ENCODE data around the gene CCDC148.

DNA sequence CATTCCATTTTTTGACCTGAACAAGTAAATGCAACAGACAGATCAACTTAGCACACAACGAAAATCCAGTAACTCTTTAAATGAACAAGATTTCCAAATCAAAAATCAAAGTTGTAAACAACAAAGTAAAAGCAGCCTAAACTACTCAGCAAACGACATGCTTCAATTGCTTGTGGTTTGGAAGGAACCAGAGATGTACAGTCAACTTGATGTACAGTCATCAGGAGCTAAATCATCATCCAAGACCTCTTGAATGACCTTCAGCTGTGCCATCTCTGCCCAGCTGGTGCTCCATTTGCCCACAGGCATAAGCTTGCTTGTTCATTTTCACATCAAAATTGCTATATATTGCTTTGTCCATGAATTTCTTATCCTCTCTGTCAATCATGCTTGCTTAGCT lies 245.1 kb downstream of the CCDC148 start:
- TF ChIP-seq, protein P1, sequence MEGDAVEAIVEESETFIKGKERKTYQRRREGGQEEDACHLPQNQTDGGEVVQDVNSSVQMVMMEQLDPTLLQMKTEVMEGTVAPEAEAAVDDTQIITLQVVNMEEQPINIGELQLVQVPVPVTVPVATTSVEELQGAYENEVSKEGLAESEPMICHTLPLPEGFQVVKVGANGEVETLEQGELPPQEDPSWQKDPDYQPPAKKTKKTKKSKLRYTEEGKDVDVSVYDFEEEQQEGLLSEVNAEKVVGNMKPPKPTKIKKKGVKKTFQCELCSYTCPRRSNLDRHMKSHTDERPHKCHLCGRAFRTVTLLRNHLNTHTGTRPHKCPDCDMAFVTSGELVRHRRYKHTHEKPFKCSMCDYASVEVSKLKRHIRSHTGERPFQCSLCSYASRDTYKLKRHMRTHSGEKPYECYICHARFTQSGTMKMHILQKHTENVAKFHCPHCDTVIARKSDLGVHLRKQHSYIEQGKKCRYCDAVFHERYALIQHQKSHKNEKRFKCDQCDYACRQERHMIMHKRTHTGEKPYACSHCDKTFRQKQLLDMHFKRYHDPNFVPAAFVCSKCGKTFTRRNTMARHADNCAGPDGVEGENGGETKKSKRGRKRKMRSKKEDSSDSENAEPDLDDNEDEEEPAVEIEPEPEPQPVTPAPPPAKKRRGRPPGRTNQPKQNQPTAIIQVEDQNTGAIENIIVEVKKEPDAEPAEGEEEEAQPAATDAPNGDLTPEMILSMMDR (IDR thresholded peaks at IDR 0.05; ENCODE audit: low read depth, low read length, missing input control), result no peak
- TF ChIP-seq, protein P2, sequence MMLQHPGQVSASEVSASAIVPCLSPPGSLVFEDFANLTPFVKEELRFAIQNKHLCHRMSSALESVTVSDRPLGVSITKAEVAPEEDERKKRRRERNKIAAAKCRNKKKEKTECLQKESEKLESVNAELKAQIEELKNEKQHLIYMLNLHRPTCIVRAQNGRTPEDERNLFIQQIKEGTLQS (IDR thresholded peaks at IDR 0.05), result no peak
- TF ChIP-seq, protein P3, sequence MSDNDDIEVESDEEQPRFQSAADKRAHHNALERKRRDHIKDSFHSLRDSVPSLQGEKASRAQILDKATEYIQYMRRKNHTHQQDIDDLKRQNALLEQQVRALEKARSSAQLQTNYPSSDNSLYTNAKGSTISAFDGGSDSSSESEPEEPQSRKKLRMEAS (IDR thresholded peaks at IDR 0.05), result no peak
- TF ChIP-seq RAD21 (IDR thresholded peaks at IDR 0.05) (no peak), TAF1 (conservative IDR thresholded peaks at IDR 0.05) (no peak), JUND (IDR thresholded peaks at IDR 0.05) (no peak), NR2F2 (IDR thresholded peaks at IDR 0.05) (no peak), SP1 (IDR thresholded peaks at IDR 0.05) (no peak), FOXA1 (IDR thresholded peaks at IDR 0.05) (no peak), GABPA (IDR thresholded peaks at IDR 0.05 in 1 of 2, conservative IDR thresholded peaks at IDR 0.05 in 1 of 2) (no peak)
- TF ChIP-seq, protein P4, sequence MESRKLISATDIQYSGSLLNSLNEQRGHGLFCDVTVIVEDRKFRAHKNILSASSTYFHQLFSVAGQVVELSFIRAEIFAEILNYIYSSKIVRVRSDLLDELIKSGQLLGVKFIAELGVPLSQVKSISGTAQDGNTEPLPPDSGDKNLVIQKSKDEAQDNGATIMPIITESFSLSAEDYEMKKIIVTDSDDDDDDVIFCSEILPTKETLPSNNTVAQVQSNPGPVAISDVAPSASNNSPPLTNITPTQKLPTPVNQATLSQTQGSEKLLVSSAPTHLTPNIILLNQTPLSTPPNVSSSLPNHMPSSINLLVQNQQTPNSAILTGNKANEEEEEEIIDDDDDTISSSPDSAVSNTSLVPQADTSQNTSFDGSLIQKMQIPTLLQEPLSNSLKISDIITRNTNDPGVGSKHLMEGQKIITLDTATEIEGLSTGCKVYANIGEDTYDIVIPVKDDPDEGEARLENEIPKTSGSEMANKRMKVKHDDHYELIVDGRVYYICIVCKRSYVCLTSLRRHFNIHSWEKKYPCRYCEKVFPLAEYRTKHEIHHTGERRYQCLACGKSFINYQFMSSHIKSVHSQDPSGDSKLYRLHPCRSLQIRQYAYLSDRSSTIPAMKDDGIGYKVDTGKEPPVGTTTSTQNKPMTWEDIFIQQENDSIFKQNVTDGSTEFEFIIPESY (IDR thresholded peaks at IDR 0.05), result no peak
- TF ChIP-seq, protein P5, sequence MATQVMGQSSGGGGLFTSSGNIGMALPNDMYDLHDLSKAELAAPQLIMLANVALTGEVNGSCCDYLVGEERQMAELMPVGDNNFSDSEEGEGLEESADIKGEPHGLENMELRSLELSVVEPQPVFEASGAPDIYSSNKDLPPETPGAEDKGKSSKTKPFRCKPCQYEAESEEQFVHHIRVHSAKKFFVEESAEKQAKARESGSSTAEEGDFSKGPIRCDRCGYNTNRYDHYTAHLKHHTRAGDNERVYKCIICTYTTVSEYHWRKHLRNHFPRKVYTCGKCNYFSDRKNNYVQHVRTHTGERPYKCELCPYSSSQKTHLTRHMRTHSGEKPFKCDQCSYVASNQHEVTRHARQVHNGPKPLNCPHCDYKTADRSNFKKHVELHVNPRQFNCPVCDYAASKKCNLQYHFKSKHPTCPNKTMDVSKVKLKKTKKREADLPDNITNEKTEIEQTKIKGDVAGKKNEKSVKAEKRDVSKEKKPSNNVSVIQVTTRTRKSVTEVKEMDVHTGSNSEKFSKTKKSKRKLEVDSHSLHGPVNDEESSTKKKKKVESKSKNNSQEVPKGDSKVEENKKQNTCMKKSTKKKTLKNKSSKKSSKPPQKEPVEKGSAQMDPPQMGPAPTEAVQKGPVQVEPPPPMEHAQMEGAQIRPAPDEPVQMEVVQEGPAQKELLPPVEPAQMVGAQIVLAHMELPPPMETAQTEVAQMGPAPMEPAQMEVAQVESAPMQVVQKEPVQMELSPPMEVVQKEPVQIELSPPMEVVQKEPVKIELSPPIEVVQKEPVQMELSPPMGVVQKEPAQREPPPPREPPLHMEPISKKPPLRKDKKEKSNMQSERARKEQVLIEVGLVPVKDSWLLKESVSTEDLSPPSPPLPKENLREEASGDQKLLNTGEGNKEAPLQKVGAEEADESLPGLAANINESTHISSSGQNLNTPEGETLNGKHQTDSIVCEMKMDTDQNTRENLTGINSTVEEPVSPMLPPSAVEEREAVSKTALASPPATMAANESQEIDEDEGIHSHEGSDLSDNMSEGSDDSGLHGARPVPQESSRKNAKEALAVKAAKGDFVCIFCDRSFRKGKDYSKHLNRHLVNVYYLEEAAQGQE (IDR thresholded peaks at IDR 0.05), result no peak
